RKO (cell line): ENCODE measurements around the gene RNF130.

ENCODE experiments used
- DNase-seq: peaks from one replicate; pipeline ENCODE4 v3.0.0-alpha.2; 2016; ENCODE audit warnings: low spot score

Gene RNF130

GRCh38 chr5:180085837-180086236 lies 14.3 kb upstream of the RNF130 start:
- DNase-seq = no peak

GRCh38 chr5:180084638-180085561 lies 13.3 kb upstream of the RNF130 start:
- no peak for DNase-seq

- no peak for DNase-seq
These were observed 12.0 kb upstream of the RNF130 start for GRCh38 chr5:180083529-180084060.

DNA sequence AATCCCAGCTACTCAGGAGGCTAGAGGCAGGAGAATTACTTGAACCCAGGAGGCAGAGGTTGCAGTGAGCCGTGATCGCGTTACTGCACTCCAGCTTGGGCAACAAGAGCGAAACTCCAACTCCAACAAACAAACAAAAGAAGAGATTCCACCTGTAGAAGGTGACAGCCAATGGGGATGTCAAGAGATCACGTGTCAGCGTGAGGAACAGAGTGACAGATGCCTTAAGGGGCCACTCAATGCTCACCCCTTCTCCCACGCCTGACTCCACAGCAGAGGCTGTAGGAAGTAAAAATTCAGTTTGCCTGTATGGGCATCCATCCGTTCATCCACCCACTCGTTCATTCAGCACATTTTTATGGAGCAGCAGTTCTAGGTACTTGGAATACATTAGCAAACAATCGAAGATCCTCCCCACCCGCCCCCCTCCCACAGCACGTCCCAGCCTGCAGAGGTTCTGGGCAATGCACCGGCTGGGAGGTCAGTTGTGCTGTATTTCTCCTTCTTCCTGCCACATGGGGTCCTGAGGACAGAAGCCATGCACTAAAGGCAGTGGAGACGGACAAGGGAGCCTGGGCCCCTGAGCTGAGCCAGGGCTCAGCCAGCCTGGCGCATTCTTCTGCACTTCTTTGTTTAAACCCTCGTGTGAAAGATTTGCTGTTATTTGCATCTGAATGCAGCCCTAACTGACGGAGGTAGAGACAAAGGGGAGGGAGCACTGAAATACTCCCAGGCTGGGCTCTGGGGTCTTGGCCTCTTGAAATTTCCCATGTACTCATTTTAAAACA lies 11.3 kb upstream of the RNF130 start:
- DNase-seq = no peak

DNA sequence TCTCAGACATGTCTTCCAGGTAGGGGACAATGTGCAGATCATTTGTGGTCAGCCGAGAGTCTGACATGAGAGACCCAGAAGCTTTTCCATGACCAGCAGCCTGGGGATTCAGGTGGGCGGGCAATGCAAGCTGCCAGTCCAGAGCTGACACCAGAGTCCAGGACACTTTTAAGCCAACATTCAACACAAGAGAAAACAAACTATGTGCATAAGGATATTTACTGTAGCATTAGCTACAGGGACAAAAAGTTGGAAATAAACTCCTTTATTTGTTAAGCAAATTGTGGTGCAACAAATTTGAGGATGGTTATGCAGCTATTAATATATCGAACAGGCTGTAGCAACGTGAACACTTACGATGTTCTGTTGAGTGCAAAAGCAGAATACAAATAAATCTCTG lies 9.9 kb upstream of the RNF130 start:
- DNase-seq = no peak

GRCh38 chr5:180080486-180081280 lies 9.1 kb upstream of the RNF130 start:
- no peak for DNase-seq

- DNase-seq = no peak
These were observed 8.3 kb upstream of the RNF130 start for GRCh38 chr5:180079702-180080466.

DNA sequence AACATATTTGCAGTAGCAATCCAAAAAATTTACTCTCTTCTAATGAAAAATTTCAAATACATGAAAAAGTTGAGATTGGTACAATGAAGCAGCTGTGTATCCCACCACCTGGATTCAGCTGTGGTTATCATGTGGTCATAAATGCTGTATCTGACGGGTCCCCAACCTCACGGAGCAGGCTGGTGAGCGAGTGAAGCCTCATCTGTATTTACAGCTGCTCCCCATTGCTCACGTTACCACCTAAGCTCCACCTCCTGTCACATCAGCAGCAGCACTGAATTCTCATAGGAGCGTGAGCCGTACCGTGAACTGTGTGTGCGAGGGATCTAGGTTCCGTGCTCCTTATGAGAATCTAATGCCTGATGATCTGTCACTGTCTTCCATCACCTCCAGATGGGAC lies 6.8 kb upstream of the RNF130 start:
- DNase-seq = no peak

- no peak for DNase-seq
These were observed 6.2 kb upstream of the RNF130 start for GRCh38 chr5:180077594-180078284.

DNA sequence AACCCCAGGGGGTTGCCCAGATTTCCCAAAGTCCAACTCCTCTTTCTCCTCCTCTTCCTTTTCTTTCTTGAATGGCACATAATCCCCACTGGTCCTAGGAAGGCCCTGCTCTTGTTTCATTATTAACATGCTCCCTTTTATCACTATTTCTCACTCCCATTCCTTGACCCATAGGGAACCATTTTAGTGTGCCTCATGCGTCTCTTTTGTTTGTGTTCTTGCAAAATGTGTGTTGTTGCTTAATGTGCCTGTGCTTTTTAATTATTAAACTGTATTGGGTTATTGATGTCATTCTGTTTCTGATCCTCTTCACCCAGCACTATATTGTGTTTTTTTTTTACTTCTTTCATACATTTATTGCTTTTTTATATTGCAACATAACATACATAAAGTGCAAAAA lies 4.1 kb upstream of the RNF130 start:
- DNase-seq = no peak

DNA sequence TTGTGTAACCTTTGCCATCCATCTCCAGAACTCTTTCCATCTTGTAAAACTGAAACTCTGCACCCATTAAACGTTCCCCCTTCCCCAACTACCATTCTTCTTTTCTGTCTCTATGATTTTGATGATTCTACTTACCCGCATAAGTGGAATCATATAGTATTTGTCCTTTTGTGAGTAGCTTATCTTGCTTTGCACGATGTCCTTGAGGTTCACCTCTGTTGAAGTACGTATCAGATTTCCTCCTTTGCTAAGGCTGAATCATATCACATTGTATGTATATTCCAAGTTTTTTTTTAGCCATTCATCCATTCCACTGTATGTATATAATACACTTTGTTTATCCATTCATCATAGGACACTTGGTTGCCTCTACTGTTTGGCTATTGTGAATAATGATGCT lies 2.9 kb upstream of the RNF130 start:
- no peak for DNase-seq

GRCh38 chr5:180072556-180072955 lies 997 bp upstream of the RNF130 start:
- DNase-seq = no peak

- no peak for DNase-seq
These were observed 643 bp upstream of the RNF130 start for GRCh38 chr5:180072256-180072548.

- DNase-seq = peak; percentile 64
These were observed 616 bp downstream of the RNF130 start for GRCh38 chr5:180070756-180071530.

DNA sequence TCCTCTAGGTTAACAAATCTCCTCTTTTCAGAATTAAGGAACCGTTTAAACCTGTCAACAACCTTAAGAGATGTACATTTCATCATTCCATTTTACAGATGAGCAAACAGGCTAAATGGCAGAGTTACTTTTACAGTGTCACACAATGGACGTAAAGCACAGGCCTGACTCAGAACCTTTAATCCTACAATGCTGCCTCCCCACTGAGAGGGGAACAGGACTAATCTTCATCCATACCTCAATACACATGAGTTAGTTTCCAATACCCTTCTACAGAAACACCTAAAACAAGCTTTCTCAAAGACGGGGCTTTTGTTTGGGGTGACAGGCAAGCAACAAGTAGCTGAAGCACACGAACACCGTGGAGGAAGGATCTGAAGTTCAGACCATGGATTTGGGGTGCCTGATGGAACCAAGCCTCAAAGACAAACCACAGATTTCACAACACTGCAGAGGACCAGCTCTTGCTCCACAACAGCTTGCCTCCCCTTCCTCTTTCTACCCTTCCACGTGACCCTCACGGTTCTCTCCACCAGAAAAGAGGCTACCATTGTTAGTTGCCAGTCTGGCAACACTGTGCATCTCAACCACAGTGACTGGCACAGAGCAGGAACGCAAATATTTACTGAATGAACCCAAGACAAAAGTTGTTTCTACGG lies 1.8 kb downstream of the RNF130 start:
- DNase-seq = peak; percentile 32

- DNase-seq = no peak
These were observed 3.0 kb downstream of the RNF130 start for GRCh38 chr5:180068519-180069090.

GRCh38 chr5:180067986-180068385 lies 3.6 kb downstream of the RNF130 start:
- DNase-seq = no peak

DNA sequence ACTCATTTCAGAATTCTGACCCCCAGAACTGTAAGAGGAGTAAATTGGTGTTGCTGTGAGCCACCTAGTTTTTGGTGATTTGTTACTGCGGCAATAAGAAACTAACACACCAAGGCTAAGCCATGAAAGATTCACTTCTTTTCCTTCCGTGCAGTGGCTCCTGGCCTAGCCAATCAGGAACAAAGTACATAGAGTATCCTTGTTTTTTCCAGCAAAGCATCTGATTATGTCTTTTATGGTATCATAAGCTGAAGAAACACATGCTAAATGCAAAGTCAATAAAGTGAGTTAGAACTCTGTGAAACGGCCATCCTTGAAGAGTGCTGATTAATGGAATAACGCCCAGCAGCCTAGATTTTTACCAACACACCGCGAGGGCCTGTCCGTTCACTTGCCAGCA lies 11.4 kb downstream of the RNF130 start:
- DNase-seq = no peak

- no peak for DNase-seq
These were observed 12.2 kb downstream of the RNF130 start for GRCh38 chr5:180059326-180059725.
